Astrocyte (in vitro differentiated cells and primary cell): ENCODE results near the gene ACAN. TPM values are rescaled to one million over a fixed set of nuclear protein-coding genes. Genes with fewer than 3 reads are reported as not detected.

ENCODE experiments used
- DNase-seq: peaks from one replicate; pipeline ENCODE4 v3.0.0-alpha.2; 2010; ENCODE audit warnings: low read depth
- FAIRE-seq: peaks from 2 replicates; lab custom pipeline; 2011; peaks lifted over from hg19 to GRCh38; lab: Jason Lieb, UNC
- H2AFZ ChIP-seq: 2 replicates; pipeline ENCODE4 v1.6.0; 2012; ENCODE audit warnings: low read depth, low read length, inconsistent platforms
- H3K27ac ChIP-seq: 2 replicates; pipeline ENCODE4 v1.5.1; 2011; ENCODE audit warnings: low read depth, low read length, inconsistent platforms
- H3K27me3 ChIP-seq: 2 replicates; pipeline ENCODE4 v1.6.0; 2011; ENCODE audit warnings: low read length, inconsistent platforms; ENCODE audit not compliant: insufficient read depth
- H3K36me3 ChIP-seq: 2 replicates; pipeline ENCODE4 v1.5.1; 2011; ENCODE audit warnings: low read length, inconsistent platforms; ENCODE audit not compliant: insufficient read depth
- H3K4me1 ChIP-seq: 2 replicates; pipeline ENCODE4 v1.5.1; 2011; ENCODE audit warnings: low read length, inconsistent platforms; ENCODE audit not compliant: insufficient read depth
- H3K4me2 ChIP-seq: 2 replicates; pipeline ENCODE4 v1.6.0; 2012; ENCODE audit warnings: low read length, inconsistent platforms
- H3K4me3 ChIP-seq: 2 replicates; pipeline ENCODE4 v1.5.1; 2011; ENCODE audit warnings: low read depth, mild to moderate bottlenecking, low read length, inconsistent platforms; ENCODE audit not compliant: insufficient read depth
- H3K79me2 ChIP-seq: 2 replicates; pipeline ENCODE4 v1.6.0; 2012; ENCODE audit warnings: mild to moderate bottlenecking, low read length, inconsistent platforms; ENCODE audit not compliant: insufficient read depth
- H3K9ac ChIP-seq: 2 replicates; pipeline ENCODE4 v1.6.0; 2012; ENCODE audit warnings: mild to moderate bottlenecking, low read length, inconsistent platforms
- H3K9me3 ChIP-seq: 2 replicates; pipeline ENCODE4 v1.5.1; 2012; ENCODE audit warnings: low read depth, mild to moderate bottlenecking, low read length, inconsistent platforms; ENCODE audit not compliant: insufficient read depth
- H4K20me1 ChIP-seq: 2 replicates; pipeline ENCODE4 v1.6.0; 2012; ENCODE audit warnings: low read length, inconsistent platforms; ENCODE audit not compliant: insufficient read depth
- H3K27ac Mint-ChIP-seq: one replicate; pipeline ENCODE4 v1.8.0; 2021; ENCODE audit warnings: mild to moderate bottlenecking, mixed read lengths; ENCODE audit not compliant: unreplicated experiment
- H3K27me3 Mint-ChIP-seq: one replicate; pipeline ENCODE4 v1.8.0; 2021; ENCODE audit warnings: low read depth, mixed read lengths; ENCODE audit not compliant: unreplicated experiment
- H3K36me3 Mint-ChIP-seq: one replicate; pipeline ENCODE4 v1.8.0; 2021; ENCODE audit warnings: low read depth, mixed read lengths; ENCODE audit not compliant: unreplicated experiment
- H3K4me1 Mint-ChIP-seq: one replicate; pipeline ENCODE4 v1.8.0; 2021; ENCODE audit warnings: low read depth, mixed read lengths; ENCODE audit not compliant: unreplicated experiment
- H3K4me3 Mint-ChIP-seq: one replicate; pipeline ENCODE4 v1.8.0; 2021; ENCODE audit warnings: mild to moderate bottlenecking, moderate library complexity, mixed read lengths; ENCODE audit not compliant: unreplicated experiment
- H3K9me3 Mint-ChIP-seq: one replicate; pipeline ENCODE4 v1.8.0; 2021; ENCODE audit warnings: mild to moderate bottlenecking, mixed read lengths; ENCODE audit not compliant: unreplicated experiment
- EZH2 ChIP-seq: IDR thresholded peaks from 2 replicates; pipeline ENCODE4 v1.6.1; 2012; ENCODE audit warnings: mild to moderate bottlenecking, low read length, inconsistent platforms; ENCODE audit not compliant: insufficient read depth
- total RNA-seq: library from RNA; stranded (reverse); gene quantifications from 2 replicates; pipeline ENCODE4 v1.2.1, GENCODE V29; 2021
- TF ChIP-seq, protein P1 (sequence below): IDR thresholded peaks from 2 replicates; pipeline ENCODE4 v1.5.1; 2011; ENCODE audit warnings: low read depth, mild to moderate bottlenecking, inconsistent platforms, low read length, moderate library complexity; ENCODE audit not compliant: insufficient read depth

Gene ACAN
- total RNA-seq, 1 donor from 2014 or later: 0.34 TPM

DNA sequence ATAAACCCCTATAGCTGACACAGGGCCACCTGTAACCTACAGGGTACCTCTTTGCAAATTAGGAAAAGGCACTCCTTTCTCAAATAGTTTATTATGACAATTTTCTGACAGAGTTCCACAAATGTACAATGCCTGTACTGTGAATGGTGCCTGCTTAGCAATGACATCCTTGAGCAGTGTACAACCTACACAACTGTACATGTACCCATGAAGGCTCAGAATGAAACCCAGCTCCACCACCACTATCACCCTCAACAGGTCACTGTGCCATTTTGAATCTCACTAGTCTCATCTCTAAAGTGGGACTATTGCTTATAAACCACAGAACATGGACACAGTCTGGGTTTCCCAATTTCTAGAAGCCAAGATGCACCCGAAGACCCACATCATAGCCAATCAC, 102.9 kb downstream of the ACAN start:
- Histone ChIP-seq H3K27me3 (no peaks in the 10 kb centered on the region), H2AFZ (no peak overlapping the region), H3K4me2 (no peak overlapping the region), H3K4me1 (peaks cover 34% of the 10 kb centered on the region), H4K20me1 (peaks cover 74% of the 10 kb centered on the region), H3K4me3 (no peak overlapping the region), H3K27ac (no peak overlapping the region), H3K9ac (no peak overlapping the region), H3K9me3 (no peaks in the 10 kb centered on the region), H3K79me2 (peaks cover 55% of the 10 kb centered on the region), H3K36me3 (peaks cover 46% of the 10 kb centered on the region)
- FAIRE-seq: no peak
- H3K36me3 Mint-ChIP-seq: peaks cover 25% of the 10 kb centered on the region
- peaks cover 39% of the 10 kb centered on the region for H3K4me1 Mint-ChIP-seq
- DNase-seq: no peak
- H3K4me3 Mint-ChIP-seq: no peak overlapping the region
- H3K27ac Mint-ChIP-seq: no peak overlapping the region
- H3K27me3 Mint-ChIP-seq: no peaks in the 10 kb centered on the region
- TF ChIP-seq, protein P1, sequence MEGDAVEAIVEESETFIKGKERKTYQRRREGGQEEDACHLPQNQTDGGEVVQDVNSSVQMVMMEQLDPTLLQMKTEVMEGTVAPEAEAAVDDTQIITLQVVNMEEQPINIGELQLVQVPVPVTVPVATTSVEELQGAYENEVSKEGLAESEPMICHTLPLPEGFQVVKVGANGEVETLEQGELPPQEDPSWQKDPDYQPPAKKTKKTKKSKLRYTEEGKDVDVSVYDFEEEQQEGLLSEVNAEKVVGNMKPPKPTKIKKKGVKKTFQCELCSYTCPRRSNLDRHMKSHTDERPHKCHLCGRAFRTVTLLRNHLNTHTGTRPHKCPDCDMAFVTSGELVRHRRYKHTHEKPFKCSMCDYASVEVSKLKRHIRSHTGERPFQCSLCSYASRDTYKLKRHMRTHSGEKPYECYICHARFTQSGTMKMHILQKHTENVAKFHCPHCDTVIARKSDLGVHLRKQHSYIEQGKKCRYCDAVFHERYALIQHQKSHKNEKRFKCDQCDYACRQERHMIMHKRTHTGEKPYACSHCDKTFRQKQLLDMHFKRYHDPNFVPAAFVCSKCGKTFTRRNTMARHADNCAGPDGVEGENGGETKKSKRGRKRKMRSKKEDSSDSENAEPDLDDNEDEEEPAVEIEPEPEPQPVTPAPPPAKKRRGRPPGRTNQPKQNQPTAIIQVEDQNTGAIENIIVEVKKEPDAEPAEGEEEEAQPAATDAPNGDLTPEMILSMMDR: no peak
- TF ChIP-seq EZH2: no peak
- H3K9me3 Mint-ChIP-seq: peaks cover 2% of the 10 kb centered on the region

DNA sequence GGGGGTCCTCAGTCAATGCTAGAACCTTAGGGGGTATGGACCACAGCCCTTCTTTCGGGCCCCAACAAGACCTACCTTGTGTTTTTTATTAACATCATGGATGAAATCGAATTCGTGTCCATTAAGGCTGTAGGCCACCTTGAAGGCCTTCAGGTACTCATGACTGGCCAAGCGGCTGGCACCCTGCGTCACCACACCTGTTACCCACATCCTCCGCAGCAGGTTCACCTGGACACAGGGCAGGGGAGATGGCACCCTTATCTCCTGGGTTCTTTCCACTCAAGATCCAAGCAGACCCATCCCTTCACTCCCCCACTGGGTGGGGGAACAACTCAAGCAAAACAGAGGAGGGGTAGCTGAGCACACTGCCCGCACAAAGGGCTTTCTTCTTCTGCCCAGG, 103.3 kb downstream of the ACAN start:
- H3K27ac Mint-ChIP-seq: no peak overlapping the region
- peaks cover 41% of the 10 kb centered on the region for H3K4me1 Mint-ChIP-seq
- FAIRE-seq: no peak
- H3K36me3 Mint-ChIP-seq: peaks cover 25% of the 10 kb centered on the region
- Histone ChIP-seq H3K4me2 (no peak overlapping the region), H3K9ac (no peak overlapping the region), H3K4me1 (peaks cover 34% of the 10 kb centered on the region), H3K27me3 (no peaks in the 10 kb centered on the region), H2AFZ (no peak overlapping the region), H3K4me3 (no peak overlapping the region), H4K20me1 (peaks cover 78% of the 10 kb centered on the region), H3K9me3 (no peaks in the 10 kb centered on the region), H3K27ac (no peak overlapping the region), H3K79me2 (peaks cover 59% of the 10 kb centered on the region), H3K36me3 (peaks cover 44% of the 10 kb centered on the region)
- TF ChIP-seq EZH2: no peak
- TF ChIP-seq, protein P1: no peak
- no peaks in the 10 kb centered on the region for H3K27me3 Mint-ChIP-seq
- no peak for DNase-seq
- no peak overlapping the region for H3K4me3 Mint-ChIP-seq
- peaks cover 2% of the 10 kb centered on the region for H3K9me3 Mint-ChIP-seq

DNA sequence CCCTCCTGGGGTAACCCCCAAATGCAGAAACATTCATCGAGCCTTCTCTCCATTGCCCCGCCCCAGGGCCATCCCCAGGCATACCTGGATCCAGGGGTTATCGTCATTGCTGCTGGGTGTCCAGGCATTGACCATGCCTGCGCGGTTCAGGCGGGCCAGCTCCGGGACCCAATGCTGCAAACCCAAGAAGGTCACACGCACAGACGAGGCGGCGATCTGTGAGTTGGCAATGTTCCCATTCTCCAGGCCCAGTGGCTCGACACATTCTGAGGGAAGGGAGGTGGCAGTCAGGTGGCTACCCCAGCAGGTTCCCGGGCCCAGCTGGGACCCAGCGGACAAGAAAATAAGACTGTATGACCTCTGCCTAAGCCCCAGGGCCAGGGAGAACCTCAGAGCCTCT, 103.9 kb downstream of the ACAN start:
- Histone ChIP-seq H3K79me2 (peaks cover 61% of the 10 kb centered on the region), H4K20me1 (peaks cover 83% of the 10 kb centered on the region), H2AFZ (no peak overlapping the region), H3K36me3 (peaks cover 41% of the 10 kb centered on the region), H3K4me1 (peaks cover 39% of the 10 kb centered on the region), H3K27ac (no peak overlapping the region), H3K9me3 (no peaks in the 10 kb centered on the region), H3K4me3 (no peak overlapping the region), H3K4me2 (no peak overlapping the region), H3K27me3 (no peaks in the 10 kb centered on the region), H3K9ac (no peak overlapping the region)
- H3K9me3 Mint-ChIP-seq: peaks cover 2% of the 10 kb centered on the region
- no peak overlapping the region for H3K27ac Mint-ChIP-seq
- peaks cover 22% of the 10 kb centered on the region for H3K36me3 Mint-ChIP-seq
- no peak overlapping the region for H3K4me3 Mint-ChIP-seq
- no peaks in the 10 kb centered on the region for H3K27me3 Mint-ChIP-seq
- H3K4me1 Mint-ChIP-seq: peaks cover 42% of the 10 kb centered on the region
- TF ChIP-seq EZH2: no peak
- TF ChIP-seq, protein P1: no peak
- FAIRE-seq (no peak), DNase-seq (no peak)
